OCI-M2 (cell line): ENCODE data around the gene COL16A1.
A peak's percentile ranks its signal among the peaks of the same experiment; 100 is the strongest.

Experiments
- DNase-seq: peaks from one replicate; lab custom pipeline; 2025; ENCODE audit not compliant: unreplicated experiment; lab: John Stamatoyannopoulos, UW

COL16A1 gene

GRCh38 chr1:31703431-31704270 lies at the start of gene COL16A1:
TSS of gene COL16A1 (minus strand) at chr1:31704017. CDS start at chr1:31702193, 1,824 bp downstream.
- DNase-seq, result no peak

DNA sequence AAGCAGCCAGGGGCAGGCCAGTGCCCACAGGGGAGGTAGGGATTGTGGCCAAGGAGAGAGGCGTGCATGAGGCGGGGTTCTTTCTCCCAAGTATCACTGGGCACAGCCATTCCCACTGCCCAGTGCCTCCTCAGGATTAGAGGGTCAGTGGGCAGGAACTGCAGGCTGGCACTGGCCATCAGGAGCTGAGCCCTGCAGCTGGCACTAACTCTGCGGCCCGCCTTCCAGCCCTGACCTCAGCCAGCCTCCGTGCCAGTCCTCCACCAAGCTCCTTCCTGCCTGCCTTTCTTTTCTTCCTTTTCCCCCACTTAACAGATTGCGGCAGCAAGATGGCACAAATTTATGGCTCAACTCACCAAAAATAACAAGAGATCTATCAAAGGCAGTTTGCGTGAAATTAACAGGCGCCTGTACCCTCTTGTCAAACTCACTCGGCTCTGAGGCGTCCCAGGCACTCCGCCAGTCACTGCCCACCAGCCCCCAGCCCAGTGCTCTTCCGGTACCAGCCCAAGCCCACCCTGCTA lies 49.2 kb upstream of the COL16A1 start:
- no peak for DNase-seq

GRCh38 chr1:31752258-31752657 lies 48.4 kb upstream of the COL16A1 start:
- no peak for DNase-seq

GRCh38 chr1:31751822-31752241 lies 48.0 kb upstream of the COL16A1 start:
- DNase-seq, result no peak

- no peak for DNase-seq
Observed at GRCh38 chr1:31750858-31751510, 47.2 kb upstream of the COL16A1 start.

GRCh38 chr1:31749785-31750735 lies 46.2 kb upstream of the COL16A1 start:
- DNase-seq, result no peak

GRCh38 chr1:31748365-31748764 lies 44.5 kb upstream of the COL16A1 start:
- DNase-seq, result no peak

DNA sequence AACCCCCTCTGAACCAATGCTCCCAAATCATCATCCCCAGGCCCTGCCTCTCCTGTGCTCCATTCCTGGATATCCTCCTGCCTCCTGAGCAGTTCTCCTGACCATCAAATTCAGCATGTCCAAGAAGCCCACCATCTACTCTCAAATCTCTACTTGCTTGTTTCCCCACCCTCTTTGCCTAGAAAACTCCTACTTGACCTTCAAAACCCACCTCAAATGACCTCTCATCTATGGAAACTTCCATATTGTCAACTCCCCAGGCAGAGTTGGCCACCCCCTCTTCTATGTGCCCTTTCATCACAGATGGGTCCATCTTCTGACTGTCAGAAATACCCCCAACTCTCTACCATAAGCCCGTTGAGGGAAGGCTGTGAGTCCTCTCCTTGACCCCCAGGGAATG lies 43.5 kb upstream of the COL16A1 start:
- no peak for DNase-seq

DNA sequence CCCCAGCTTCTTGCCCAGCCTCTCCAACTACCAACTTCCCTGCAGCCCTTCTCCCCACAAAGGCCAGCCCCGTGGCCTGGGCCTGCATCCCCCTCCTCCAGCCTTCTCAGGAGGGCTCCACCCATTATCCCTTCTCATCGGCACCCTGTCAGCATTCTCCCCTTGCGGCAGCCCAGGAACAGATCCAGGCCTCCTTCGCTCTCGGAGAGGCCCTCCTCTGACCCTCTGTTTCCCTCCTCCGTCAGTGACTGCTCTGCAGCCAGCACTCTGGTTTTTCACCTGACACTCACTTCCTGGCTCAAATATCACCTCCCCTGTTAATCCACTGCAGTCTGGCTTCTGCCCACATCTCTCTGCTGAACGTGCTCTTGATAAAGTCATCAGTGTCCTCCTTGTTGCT lies 42.9 kb upstream of the COL16A1 start:
- no peak for DNase-seq

- no peak for DNase-seq
Observed at GRCh38 chr1:31745946-31746670, 42.3 kb upstream of the COL16A1 start.

DNA sequence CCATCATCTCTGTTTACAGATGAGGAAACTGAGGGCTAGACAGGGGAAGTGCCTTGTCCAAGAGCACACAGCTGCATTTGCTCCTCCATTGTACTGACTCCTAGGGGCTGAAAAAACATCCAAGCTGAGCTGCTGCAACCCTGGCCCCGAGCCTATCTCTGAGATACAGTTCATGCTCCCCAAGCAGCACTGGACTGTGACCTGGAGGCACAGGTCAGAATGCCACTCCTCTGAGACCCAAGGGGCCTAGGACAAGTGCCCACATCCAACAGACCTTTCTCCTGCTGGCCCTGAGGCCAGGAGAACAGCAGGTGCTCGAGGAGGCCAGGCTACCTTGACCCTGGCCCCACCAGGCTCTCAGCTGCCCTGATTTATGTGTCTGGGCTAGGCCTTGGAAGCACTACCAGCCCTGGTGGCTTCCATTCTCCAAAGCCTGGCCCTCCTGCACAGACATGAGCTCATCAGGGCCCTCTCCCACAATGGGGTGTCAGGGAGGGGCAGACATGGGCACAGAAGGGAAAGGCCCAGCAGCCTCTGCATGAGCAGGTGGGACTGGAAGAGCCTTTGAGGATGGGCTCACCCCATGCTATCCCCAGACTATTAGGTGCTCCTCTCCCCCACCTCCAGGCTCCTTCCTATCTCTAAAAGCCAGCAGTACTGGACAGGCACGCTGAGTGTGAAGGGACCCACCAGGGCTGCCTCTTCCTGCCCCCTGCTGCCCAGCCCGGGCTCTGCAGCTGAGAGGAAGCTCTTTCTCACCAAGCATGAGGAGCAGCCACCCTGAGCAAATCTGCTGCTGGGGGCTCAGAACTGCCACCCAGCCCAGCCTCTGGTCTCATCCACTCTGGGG lies 41.5 kb upstream of the COL16A1 start:
- DNase-seq, result peak; percentile 18

- no peak for DNase-seq
Observed at GRCh38 chr1:31744165-31744888, 40.5 kb upstream of the COL16A1 start.

- no peak for DNase-seq
Observed at GRCh38 chr1:31742462-31743212, 38.8 kb upstream of the COL16A1 start.

DNA sequence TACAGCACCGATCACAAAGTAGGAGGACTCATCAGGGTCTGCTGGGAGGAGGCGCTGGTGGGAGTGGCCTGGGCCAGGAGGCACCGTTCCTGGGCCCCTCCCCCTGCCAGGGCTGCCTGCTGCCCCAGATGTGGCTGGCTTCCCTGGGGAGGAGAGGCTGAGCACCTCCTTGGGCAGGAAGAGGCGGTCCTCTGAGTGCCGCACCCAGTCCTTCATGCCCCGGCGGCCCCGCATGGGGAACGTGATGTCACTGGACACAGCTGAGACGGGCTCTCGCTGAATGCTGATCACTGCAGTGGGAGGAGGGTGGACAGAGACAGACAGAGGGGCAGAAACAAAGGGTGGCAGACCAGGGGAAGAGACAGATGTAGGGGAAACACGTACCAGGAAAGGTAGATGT lies 35.5 kb upstream of the COL16A1 start:
- no peak for DNase-seq

GRCh38 chr1:31736675-31737074 lies 32.9 kb upstream of the COL16A1 start:
- no peak for DNase-seq

GRCh38 chr1:31735571-31735970 lies 31.8 kb upstream of the COL16A1 start:
- DNase-seq, result no peak

DNA sequence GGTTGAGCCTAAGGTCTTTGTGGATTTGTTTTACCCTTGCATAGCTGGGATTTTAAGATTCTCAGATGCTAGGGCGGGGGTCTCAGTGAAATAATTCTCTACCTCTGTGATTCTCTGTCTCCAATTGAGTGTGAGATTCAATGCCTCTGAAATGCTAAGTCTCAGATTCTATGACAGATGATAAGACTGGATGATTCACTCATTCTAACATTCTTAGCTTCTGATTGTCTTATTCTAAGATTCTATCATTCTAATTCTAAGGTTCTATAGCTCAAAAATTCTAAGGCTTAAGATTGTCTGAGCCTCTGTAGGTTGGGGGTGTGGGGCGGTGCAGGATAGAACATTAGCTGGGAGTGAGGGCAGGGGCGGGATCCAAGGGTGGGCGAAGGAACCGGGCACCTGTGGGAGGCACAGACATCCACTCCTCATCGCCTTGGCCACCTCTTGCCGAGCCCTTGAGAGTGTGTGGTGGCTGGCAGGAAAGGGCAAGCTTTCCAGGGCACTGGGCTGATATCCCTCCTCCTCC lies 30.8 kb upstream of the COL16A1 start:
- DNase-seq, result no peak
